Occipital lobe (tissue), 2 donors: Measurements from ENCODE around the gene STATH. TPM values are rescaled to one million over a fixed set of nuclear protein-coding genes. Genes with fewer than 3 reads are reported as not detected.
"Not testable (repeated sequence)": the region's sequence is repeated elsewhere in the genome, so short reads cannot be mapped to it uniquely, and the experiment has no call there.

Experiments used
- DNase-seq: peaks from one replicate; lab custom pipeline; 2025; lab: John Stamatoyannopoulos, UW
- total RNA-seq: library from RNA; depleted of rRNA; stranded (reverse); fragments of >200 nt; gene quantifications from one replicate; pipeline ENCODE4 v1.2.3, GENCODE V29; 2014

The STATH gene, protein sequence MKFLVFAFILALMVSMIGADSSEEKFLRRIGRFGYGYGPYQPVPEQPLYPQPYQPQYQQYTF
- not detected for total RNA-seq

DNA sequence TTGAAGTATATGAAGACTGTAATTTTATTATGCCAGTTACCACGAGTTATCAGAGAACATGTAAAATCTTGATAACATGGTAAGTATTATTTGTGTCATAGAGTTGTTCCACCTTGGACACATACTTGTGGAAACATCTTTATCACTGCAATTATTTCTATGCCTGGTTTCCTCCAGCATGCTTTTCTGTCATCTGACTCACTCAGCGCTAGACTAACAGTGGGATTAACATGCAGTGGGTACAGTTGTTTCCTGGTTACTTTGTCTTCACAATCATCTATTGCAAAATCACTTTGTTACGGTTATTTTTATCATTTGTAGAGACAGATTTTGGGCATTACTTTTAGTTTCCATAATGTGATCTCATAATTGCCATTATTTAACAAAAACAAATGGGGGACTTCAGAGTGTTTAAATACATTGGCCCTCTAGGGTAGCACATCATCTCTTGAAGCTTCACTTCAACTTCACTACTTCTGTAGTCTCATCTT is at the start of gene STATH:
STATH (plus strand) TSS at position 441 of the 491 bp plus-strand sequence. CDS start 2,472 bp downstream, outside the sequence.
- no peak for DNase-seq

DNA sequence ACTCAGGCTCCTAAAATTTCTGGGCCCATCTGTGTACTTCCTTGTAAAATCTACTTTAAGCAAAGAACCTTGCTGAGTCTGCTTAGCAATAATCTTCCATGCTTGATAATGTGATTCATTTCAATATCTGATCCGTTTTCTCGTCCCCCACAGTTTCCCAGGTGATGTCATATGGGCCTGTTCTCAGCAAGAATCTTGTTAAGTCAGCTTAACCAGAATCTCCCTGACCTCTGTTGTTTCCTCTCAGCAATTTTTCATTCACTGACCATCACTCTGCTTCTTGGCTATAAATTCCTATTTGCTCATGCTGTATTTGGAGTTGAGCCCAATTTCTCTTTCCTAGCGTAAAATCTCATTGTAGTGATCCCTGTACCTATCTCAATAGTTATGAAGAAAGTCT is 44.2 kb upstream of the STATH start:
- no peak for DNase-seq

DNA sequence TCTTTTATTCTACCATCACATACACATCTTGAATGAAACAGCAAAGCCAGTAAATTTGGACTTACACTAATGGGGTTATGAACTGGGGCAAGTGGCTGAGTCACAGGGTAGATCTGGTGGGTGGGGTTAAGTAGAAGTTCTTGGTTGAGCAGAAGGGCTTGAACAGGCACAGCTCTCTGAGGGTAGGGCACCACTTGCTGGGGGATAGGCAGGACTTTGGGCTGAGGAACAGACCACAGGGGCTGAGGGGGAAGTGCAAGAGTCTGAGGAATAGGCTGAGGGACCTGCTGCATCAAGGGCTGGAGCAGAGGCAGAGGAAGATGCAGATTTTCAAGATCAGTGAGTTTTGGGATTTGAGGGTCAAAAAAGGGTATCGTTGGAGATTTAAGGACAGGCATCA is 38.6 kb upstream of the STATH start:
- no peak for DNase-seq

DNA sequence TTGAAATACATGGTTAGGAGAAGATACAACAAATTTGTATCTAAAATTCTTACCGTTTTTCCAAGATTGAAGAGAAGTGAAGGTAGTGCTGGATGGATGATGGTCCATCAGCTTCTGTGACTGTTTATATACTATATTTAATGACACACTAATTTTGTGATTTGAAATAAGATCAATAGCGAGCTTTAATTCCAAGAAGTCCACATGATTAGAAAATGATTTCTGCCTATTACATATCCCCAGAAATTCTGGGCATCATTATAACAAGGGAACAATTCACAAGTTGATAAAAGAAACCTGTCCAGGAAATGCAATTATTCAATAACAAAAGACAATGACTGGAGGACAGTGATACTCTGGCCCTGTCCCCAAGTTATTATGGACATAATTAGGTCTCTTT is 30.1 kb upstream of the STATH start, which contains the start of gene CSN2:
CSN2 (minus strand) TSS at position 101 of the 400 bp plus-strand sequence. CDS start 4,733 bp downstream, outside the sequence.
- no peak for DNase-seq

DNA sequence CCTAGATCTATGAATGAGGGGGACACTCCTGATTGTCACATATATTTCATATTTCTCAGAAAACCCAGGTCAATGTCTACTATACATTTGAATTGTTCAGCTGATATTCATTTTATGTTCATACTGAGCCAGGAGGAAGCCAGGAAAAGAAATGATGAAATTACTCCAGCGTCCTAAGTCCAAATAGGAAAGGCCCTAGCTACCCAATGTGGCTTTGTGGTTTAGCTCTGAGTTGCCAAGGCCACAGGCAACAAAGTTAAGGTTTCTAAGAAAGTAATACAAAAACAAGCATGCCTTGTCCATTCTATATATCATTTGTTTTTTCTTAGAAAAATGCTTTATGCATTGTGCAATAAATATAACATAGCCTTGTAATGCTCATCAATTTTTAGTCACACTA is 25.7 kb upstream of the STATH start:
- DNase-seq: no peak

DNA sequence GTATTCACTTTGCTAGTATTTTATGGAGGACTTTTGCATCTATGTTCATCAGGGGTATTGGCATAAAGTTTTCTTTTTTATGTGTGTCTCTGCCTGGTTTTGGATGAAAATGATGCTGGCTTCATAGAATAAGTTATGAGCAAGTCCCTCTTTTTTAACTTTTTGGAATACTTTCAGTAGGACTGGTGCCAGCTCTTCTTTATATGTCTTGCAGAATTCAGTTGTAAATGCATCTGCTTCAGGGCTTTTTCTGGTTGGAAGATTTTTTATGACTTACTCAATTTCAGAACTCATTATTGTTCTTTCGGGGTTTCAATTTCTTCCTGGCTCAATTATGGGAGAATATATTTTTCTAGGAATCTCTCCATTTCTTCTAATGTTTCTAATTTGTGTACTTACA is 21.1 kb upstream of the STATH start:
- no peak for DNase-seq

DNA sequence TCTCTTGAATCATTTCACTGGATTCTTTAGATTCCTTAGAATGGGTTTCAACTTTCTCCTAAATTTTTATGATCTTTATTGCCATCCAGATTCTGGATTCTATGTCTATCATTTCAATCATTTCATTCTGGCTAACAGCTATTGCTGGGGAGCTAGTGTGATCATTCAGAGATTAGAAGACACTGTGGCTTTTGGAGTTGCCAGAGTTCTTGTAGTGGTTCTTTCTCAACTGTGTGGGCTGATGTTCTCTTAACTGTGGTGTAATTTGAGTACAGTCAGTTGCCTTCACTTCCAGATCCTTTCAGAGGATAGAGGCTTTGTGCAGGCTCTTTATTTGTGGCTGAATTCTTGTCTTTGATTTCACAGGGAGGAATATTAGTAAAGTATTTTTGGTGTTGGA is 18.2 kb upstream of the STATH start:
- no peak for DNase-seq

DNA sequence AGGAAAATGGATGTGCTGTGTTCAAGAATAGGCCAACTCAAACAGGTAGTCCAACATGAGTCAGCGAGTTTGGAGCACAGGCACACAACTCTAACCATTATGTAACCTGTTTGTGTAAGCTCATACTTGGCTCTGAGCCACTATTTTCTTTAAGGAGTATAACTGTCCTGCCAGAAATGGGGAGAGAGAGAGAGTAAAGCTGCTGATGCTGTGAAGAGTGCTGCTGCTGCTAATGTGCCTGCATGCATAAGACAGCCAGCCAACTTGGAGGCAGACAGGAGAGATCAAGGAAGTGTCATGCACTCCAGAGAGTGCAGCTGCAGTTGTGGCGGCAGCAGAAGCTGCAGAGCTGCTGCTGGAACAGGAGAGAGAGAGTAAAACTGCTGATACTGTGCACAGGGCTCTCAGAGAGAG is 11.7 kb upstream of the STATH start:
- peak; percentile 1 for DNase-seq

DNA sequence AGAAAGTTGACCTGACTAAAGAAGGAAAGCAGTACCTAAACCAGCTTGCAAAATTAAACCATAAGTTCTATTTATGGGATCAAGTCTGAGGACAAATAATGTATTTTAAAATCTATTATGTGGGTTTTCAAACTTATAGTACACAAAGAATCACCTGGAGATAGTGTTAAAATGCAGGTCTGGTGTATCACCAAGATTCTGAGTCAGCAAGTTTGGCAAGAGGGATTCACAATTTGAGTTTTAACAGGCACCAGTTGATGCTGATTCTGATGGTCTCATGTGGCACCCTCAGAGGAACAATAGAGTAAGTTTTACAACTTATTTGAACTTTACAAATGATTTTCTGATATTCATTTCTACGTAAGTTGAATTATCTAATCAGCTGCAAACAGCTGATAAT is 9.1 kb upstream of the STATH start:
- no peak for DNase-seq

DNA sequence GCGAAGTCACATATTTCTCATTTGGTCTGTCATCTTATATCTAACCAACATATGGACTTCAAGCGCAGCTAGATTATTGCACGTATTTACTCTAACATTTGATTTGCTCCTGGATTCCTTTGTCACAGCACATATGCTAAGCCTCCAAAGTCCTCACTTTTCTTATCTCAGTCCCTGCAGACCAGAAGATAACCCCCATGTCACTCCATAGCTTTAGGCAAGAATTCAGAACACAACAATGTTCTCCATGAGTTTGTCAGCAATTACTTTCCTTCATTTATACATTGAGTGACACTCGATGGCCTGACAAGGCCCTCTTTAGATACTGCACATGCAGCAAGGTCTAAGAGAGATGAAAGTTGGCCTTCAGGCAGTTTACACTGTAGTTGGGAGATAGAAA is 4.8 kb upstream of the STATH start:
- no peak for DNase-seq

DNA sequence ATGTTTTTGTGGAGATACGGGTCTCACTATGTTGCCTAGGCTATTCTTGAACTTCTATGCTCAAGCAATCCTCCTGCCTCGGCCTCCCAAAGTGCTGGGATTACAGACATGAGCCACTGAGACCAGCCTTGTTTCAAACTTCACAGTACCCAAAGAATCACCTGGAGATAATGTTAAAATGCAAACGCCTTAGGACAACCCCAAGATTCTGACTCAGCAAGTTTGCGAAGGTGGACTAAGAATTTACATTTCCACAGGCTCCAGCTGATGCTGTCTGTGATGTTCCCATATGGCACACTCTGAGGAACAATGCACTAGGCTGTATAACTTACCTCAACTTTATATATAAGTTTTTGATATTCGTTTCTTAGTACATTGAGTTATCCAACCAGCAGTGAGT is 984 bp upstream of the STATH start:
- no peak for DNase-seq

DNA sequence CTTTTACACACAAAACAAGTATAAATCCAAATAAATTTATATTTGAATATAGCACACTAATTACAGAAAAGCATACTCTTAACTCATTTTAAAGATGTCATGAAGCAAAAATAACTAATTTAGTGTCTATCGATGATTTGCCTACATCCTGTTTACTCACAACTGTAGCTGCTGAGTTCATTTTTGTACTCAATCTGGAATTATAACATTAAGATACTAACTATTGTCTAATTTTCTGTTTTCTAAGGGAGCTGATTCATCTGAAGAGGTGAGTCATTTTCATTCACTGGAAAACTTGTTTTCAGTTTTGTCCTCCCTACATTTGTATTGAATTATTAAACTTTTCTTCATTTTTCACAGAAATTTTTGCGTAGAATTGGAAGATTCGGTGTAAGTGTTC is 3.7 kb downstream of the STATH start:
- DNase-seq: no peak

DNA sequence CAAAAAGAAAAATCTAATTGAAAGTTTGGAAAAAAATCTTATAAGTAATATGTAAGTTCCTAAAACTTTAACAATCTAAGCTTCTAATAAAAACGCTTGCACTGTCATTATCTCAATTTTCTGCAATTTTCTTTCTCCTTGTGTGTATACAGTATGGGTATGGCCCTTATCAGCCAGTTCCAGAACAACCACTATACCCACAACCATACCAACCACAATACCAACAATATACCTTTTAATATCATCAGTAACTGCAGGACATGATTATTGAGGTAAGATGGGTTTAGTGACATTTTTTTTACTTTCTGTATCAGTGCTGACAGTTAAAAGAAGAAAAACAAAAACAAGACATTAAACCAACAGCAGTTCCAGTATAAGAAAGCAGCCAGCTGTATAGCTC is 4.9 kb downstream of the STATH start:
- DNase-seq: no peak

DNA sequence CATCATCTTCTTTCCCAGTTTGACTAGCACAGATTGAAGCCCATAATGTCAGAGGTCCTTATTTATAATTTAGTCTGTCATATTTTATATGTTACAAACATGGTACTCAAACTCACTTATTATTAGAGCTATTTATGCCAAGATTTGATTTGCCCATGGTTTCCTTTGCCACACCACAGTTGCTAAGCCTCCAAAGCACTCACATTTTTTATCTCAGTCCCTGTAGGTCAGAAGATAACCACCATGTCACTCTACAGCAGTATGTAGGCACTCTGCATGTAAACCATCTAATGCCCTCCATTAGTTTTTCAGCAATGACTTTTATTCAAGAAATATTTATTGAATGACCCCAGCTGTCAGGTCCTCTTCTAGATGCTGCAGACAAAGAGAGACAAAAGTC is 6.7 kb downstream of the STATH start:
- no peak for DNase-seq

DNA sequence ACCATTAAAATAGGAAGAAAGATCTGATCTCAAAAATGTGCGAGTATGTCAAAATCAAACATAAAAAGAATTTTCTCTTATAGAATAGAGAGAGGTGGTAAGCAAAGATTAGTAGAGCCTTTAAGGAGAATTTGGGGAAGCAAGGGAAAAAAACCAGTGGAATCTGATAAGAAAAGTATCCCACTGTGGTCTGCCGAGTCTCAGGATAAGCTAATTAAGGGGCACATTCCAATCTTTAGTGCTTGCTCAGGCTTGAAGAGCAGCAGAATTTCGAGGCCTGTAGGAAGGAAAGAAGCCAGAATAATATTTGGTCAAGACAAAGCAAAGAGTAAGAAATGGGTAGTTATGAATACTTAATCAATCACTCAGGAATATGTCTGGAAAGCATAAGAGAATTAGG is 13.0 kb downstream of the STATH start:
- DNase-seq: no peak

DNA sequence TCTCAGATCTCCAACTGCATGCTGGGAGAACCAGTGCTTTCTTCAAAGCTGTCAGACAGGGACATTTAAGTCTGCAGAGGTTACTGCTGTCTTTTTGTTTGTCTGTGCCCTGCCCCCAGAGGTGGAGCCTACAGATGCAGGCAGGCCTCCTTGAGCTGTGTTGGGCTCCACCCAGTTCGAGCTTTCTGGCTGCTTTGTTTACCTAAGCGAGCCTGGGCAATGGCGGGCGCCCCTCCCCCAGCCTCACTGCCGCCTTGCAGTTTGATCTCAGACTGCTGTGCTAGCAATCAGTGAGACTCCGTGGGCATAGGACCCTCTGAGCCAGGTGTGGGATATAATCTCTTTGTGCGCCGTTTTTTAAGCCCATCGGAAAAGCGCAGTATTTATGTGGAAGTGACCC is 23.2 kb downstream of the STATH start:
- not testable (repeated sequence) for DNase-seq

DNA sequence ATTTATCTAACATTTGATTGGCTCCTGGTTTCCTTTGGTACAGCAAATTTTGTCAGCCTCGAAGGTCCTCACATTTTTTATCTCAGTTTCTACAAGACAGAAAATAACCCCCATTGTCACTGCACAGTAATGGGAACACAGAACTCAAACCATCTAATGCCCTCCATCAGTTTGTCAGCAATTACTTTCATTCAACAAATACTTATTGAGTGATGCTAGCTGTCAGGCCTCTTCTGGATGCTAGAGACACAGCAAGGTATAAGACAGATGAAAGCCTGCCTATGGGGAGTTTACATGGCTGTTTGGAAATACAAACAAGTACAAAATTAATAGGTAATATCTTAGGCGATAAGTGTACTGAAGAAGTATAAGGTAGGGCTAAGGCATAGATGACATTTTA is 27.5 kb downstream of the STATH start:
- no peak for DNase-seq

DNA sequence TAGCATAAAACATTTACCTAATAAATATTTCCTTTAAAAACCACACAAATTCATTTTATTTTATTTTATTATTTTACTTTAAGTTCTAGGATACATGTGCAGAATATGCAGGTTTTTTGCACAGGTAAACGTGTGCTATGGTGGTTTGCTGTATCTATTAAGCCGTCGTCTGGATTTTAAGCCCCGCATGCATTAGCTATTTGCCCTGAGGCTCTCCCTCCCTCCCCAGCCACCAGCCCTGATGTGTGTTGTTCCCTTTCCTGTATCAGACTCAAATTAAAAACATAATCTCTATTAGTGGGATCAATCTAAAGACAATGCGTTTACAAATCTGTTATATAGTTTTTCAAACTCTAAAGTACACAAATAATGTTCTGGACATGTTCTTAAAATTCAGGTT is 31.2 kb downstream of the STATH start:
- DNase-seq: no peak

DNA sequence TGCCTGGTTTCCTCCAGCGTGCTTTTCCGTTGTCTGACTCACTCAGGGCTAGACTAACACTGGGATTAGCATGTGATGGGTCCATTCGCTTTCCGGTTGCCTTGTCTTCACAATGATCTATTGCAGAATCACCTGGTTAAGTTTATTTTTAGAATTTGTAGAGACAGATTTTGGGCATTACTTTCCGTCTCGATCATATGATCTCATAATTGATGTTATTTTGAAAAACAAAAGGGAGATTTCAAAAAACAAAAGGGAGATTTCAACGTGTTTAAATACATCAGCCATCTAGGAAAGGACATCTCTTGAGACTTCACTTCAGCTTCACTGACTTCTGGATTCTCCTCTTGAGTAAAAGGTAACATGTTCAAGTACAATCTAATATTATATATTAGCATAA is 32.4 kb downstream of the STATH start, which contains the start of gene HTN3:
HTN3 (plus strand) TSS at position 301 of the 400 bp plus-strand sequence. CDS start 2,282 bp downstream, outside the sequence.
- DNase-seq: not testable (repeated sequence)

DNA sequence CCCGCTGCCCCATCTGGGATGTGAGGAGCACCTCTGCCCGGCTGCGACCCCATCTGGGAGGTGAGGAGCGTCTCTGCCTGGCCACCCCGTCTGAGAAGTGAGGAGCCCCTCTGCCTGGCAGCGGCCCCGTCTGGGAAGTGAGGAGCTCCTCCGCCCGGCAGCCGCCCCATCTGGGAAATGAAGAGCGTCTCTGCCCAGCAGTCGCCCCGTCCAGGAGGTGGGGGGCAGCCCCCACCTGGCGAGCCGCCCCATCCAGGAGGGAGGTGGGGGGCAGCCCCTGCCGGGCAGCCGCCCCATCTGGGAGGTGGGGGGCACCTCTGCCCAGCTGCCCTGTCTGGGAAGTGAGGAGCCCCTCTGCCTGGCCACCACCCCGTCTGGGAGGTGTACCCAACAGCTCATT is 41.8 kb downstream of the STATH start:
- DNase-seq: not testable (repeated sequence)

DNA sequence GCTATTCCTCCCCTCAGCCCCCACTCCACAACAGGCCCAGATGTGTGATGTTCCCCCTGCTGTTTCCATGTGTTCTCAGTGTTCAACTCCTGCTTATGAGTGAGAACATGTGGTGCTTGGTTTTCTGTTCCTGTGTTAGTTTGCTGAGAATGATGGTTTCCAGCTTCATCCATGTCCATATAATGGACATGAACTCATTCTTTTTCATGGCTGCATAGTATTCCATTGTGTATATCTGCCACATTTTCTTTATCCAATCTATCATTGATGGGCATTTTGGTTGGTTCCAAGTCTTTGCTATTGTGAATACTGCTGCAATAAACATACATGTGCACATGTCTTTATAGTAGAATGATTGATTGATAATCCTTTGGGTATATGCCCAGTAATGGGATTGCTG is 44.2 kb downstream of the STATH start:
- not testable (repeated sequence) for DNase-seq

DNA sequence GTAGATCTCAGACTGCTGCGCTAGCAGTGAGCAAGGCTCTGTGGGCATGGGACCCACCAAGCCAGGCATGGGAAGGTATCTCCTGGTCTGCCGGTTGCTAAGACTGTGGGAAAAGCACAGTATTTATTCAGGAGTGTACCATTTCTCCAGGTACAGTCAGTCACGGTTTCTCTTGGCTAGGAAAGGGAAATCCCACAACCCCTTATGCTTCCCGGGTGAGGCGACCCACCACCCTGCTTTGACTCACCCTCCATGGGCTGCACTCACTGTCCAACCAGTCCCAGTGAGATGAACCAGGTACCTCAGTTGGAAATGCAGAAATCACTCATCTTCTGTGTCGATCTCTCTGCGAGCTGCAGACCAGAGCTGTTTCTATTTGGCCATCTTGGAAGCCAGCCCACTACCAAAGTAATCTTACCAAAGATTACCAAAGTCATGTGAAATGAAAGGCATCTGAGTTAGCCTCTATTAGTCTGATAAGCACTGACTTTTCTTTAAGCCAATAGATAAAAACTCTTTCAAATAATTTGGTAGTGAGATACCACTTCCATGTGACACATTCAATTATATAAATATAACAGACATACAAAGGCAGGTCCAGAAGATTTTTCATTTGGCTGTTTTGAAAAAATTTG is 46.0 kb downstream of the STATH start:
- no peak for DNase-seq

DNA sequence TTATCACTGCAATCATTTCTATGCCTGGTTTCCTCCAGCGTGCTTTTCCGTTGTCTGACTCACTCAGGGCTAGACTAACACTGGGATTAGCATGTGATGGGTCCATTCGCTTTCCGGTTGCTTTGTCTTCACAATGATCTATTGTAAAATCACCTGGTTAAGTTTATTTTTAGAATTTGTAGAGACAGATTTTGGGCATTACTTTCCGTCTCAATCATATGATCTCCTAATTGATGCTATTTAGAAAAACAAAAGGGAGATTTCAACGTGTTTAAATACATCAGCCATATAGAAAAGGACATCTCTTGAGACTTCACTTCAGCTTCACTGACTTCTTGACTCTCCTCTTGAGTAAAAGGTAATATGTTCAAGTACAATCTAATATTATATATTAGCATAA is 54.4 kb downstream of the STATH start, which contains the start of gene HTN1:
HTN1 (plus strand) TSS at position 301 of the 400 bp plus-strand sequence. CDS start 2,639 bp downstream, outside the sequence.
- not testable (repeated sequence) for DNase-seq
